H1 (cell line): ENCODE data around the gene NR5A1. TPM values are rescaled to one million over a fixed set of nuclear protein-coding genes. Genes with fewer than 3 reads are reported as not detected.

Source experiments
- CTCF ChIA-PET: fragments of 300-600 bp; sonication (Branson Sonifier 250); formaldehyde crosslinking; loops from one replicate; lab custom pipeline; 2021; ENCODE audit not compliant: partially characterized antibody; lab: Charles Lee
- POLR2A ChIA-PET: fragments of 300-600 bp; sonication (Branson Sonifier 250); formaldehyde crosslinking; loops from one replicate; lab custom pipeline; 2021; ENCODE audit warnings: inconsistent platforms; ENCODE audit not compliant: partially characterized antibody; lab: Charles Lee
- DNase-seq, 2 experiments: peaks; one replicate each; pipeline versions ENCODE4 v3.0.0 to v3.0.0-alpha.2; 2010 to 2022; ENCODE audit warnings: low spot score in 2 of 2, low read depth in 1 of 2, mixed read lengths in 1 of 2
- FAIRE-seq: peaks from 2 replicates; lab custom pipeline; 2011; peaks lifted over from hg19 to GRCh38; lab: Jason Lieb, UNC
- H2AFZ ChIP-seq: 2 replicates; pipeline ENCODE4 v1.8.1; 2012; ENCODE audit warnings: low read length, inconsistent platforms
- H2AK5ac ChIP-seq: 2 replicates; pipeline ENCODE4 v1.6.1; 2013; ENCODE audit warnings: low read depth, low read length
- H2BK120ac ChIP-seq: replicated peaks from 2 replicates; pipeline ENCODE3; 2013; ENCODE audit warnings: low read depth, low read length, inconsistent platforms
- H2BK12ac ChIP-seq: 2 replicates; pipeline ENCODE4 v1.6.1; 2013; ENCODE audit warnings: low read depth, low read length
- H2BK15ac ChIP-seq: 2 replicates; pipeline ENCODE4 v1.6.1; 2013; ENCODE audit warnings: low read length
- H2BK20ac ChIP-seq: 2 replicates; pipeline ENCODE4 v1.6.1; 2013; ENCODE audit warnings: low read length
- H2BK5ac ChIP-seq: 2 replicates; pipeline ENCODE4 v1.6.1; 2013; ENCODE audit warnings: low read depth, low read length
- H3K14ac ChIP-seq: 2 replicates; pipeline ENCODE4 v1.6.1; 2013; ENCODE audit warnings: inconsistent platforms; ENCODE audit not compliant: insufficient read length
- H3K18ac ChIP-seq: 2 replicates; pipeline ENCODE4 v1.6.1; 2013; ENCODE audit warnings: low read length; ENCODE audit errors: extremely low read depth
- H3K23ac ChIP-seq: 2 replicates; pipeline ENCODE4 v1.6.1; 2013; ENCODE audit warnings: inconsistent platforms; ENCODE audit not compliant: insufficient read length
- H3K23me2 ChIP-seq: 2 replicates; pipeline ENCODE4 v1.6.1; 2013; ENCODE audit warnings: low read depth, low read length
- H3K27ac ChIP-seq: 2 replicates; pipeline ENCODE4 v1.6.1; 2011; ENCODE audit warnings: low read depth, low read length, inconsistent platforms
- H3K27me3 ChIP-seq, 4 experiments: replicated peaks in 1 of 4; 1 replicate in 1 of 4; 2 replicates in 3 of 4; pipeline versions ENCODE4 v1.6.1 to v1.8.1; 2011 to 2013; ENCODE audit warnings: low read length in 3 of 4, mild to moderate bottlenecking in 3 of 4, inconsistent platforms in 2 of 4, mixed read lengths in 2 of 4, moderate library complexity in 1 of 4; ENCODE audit not compliant: control insufficient read depth in 3 of 4, insufficient read depth in 3 of 4; ENCODE audit errors: extremely low read depth in 1 of 4
- H3K36me3 ChIP-seq, 4 experiments: 2 replicates each; pipeline versions ENCODE4 v1.6.1 to v1.8.1; 2011 to 2013; ENCODE audit warnings: mild to moderate bottlenecking in 4 of 4, low read length in 3 of 4, moderate library complexity in 2 of 4, control low read depth in 1 of 4, inconsistent platforms in 1 of 4; ENCODE audit not compliant: insufficient read depth in 4 of 4, control insufficient read depth in 2 of 4
- H3K4ac ChIP-seq: replicated peaks from 2 replicates; pipeline ENCODE3; 2013; ENCODE audit warnings: low read length, low read depth, mixed read lengths, inconsistent platforms; ENCODE audit not compliant: insufficient read length
- H3K4me1 ChIP-seq, 4 experiments: replicated peaks in 1 of 4; 1 replicate in 1 of 4; 2 replicates in 3 of 4; pipeline versions ENCODE4 v1.6.1 to v1.8.1; 2011 to 2013; ENCODE audit warnings: low read length in 3 of 4, inconsistent platforms in 2 of 4, mixed read lengths in 1 of 4; ENCODE audit not compliant: insufficient read depth in 4 of 4, control insufficient read depth in 3 of 4
- H3K4me2 ChIP-seq, 2 experiments: 2 replicates each; pipeline versions ENCODE4 v1.6.1 to v1.8.1; 2011 to 2013; ENCODE audit warnings: low read depth in 2 of 2, low read length in 2 of 2, control low read depth in 1 of 2, inconsistent platforms in 1 of 2, mild to moderate bottlenecking in 1 of 2; ENCODE audit not compliant: insufficient read depth in 1 of 2
- H3K4me3 ChIP-seq, 4 experiments: fragments of 200-600, 300-600 bp in 1 of 4; sonication (generic), shearing (Covaris generic), sonication (Bioruptor Twin) in 1 of 4; 2 replicates each; pipeline versions ENCODE4 v1.5.1 to v1.8.1; 2011 to 2016; ENCODE audit warnings: low read length in 4 of 4, low read depth in 3 of 4, control low read depth in 2 of 4, inconsistent platforms in 2 of 4, mild to moderate bottlenecking in 2 of 4, mixed read lengths in 1 of 4, moderate library complexity in 1 of 4; ENCODE audit not compliant: insufficient read depth in 2 of 4; ENCODE audit errors: extremely low read depth in 1 of 4
- H3K56ac ChIP-seq: replicated peaks from 2 replicates; pipeline ENCODE3; 2013; ENCODE audit warnings: low read depth, mild to moderate bottlenecking, mixed read lengths, low read length, inconsistent platforms; ENCODE audit not compliant: insufficient read length
- H3K79me1 ChIP-seq: 2 replicates; pipeline ENCODE4 v1.6.1; 2013; ENCODE audit warnings: low read depth, low read length, control low read depth
- H3K79me2 ChIP-seq, 2 experiments: 2 replicates each; pipeline versions ENCODE4 v1.6.1 to v1.8.1; 2012 to 2013; ENCODE audit warnings: low read length in 2 of 2, mild to moderate bottlenecking in 2 of 2, inconsistent platforms in 1 of 2; ENCODE audit not compliant: insufficient read depth in 2 of 2, control insufficient read depth in 1 of 2
- H3K9ac ChIP-seq, 4 experiments: replicated peaks in 1 of 4; 1 replicate in 1 of 4; 2 replicates in 3 of 4; pipeline versions ENCODE4 v1.6.1 to v1.8.1; 2011 to 2013; ENCODE audit warnings: low read depth in 3 of 4, low read length in 3 of 4, control low read depth in 2 of 4, mild to moderate bottlenecking in 2 of 4, moderate library complexity in 2 of 4, inconsistent platforms in 1 of 4; ENCODE audit errors: extremely low read depth in 1 of 4
- H3K9me3 ChIP-seq, 2 experiments: 2 replicates each; pipeline versions ENCODE4 v1.6.1 to v1.8.1; 2012 to 2013; ENCODE audit warnings: mild to moderate bottlenecking in 2 of 2, moderate library complexity in 2 of 2, control low read depth in 1 of 2, inconsistent platforms in 1 of 2, low read depth in 1 of 2, low read length in 1 of 2, mixed read lengths in 1 of 2; ENCODE audit not compliant: insufficient read depth in 2 of 2
- H4K20me1 ChIP-seq, 2 experiments: replicated peaks in 1 of 2; 2 replicates each; pipeline versions ENCODE3 to v1.8.1; 2011 to 2013; ENCODE audit warnings: inconsistent platforms in 2 of 2, low read length in 2 of 2, mild to moderate bottlenecking in 1 of 2; ENCODE audit not compliant: insufficient read depth in 2 of 2, control insufficient read depth in 1 of 2
- H4K5ac ChIP-seq: 2 replicates; pipeline ENCODE4 v1.6.1; 2013; ENCODE audit warnings: low read length, low read depth, mixed read lengths, inconsistent platforms; ENCODE audit not compliant: insufficient read length
- H4K8ac ChIP-seq: 2 replicates; pipeline ENCODE4 v1.8.0; 2013; ENCODE audit warnings: mild to moderate bottlenecking, moderate library complexity, low read length, inconsistent platforms; ENCODE audit not compliant: insufficient read depth; ENCODE audit errors: extremely low read depth
- H4K91ac ChIP-seq: replicated peaks from 2 replicates; pipeline ENCODE3; 2013; ENCODE audit warnings: low read length, mixed read lengths, inconsistent platforms; ENCODE audit not compliant: insufficient read length
- BCL11A ChIP-seq, 2 experiments: IDR thresholded peaks; one replicate each; pipeline ENCODE4 v1.6.1; 2011; ENCODE audit warnings: low read depth in 2 of 2, low read length in 2 of 2, mild to moderate bottlenecking in 2 of 2
- CBX5 ChIP-seq: fragments of 300-800, 300-1000 bp; sonication (generic); IDR thresholded peaks from 2 replicates; pipeline ENCODE4 v1.7.1; 2016; ENCODE audit warnings: antibody characterized with exemption, low read length, low read depth
- E2F6 ChIP-seq: IDR thresholded peaks from 2 replicates; pipeline ENCODE4 v1.6.1; 2012; ENCODE audit warnings: inconsistent platforms
- EGR1 ChIP-seq: IDR thresholded peaks from 2 replicates; pipeline ENCODE4 v1.6.1; 2011; ENCODE audit warnings: low read depth, low read length, borderline replicate concordance
- PHF8 ChIP-seq: fragments of 200-600 bp; sonication (generic); conservative IDR thresholded peaks from 2 replicates; pipeline ENCODE4 v1.7.1; 2012; ENCODE audit warnings: low read depth, mild to moderate bottlenecking, inconsistent platforms, low read length, moderate library complexity
- RAD21 ChIP-seq, 2 experiments: IDR thresholded peaks in 1 of 2; conservative IDR thresholded peaks in 1 of 2; 2 replicates each; pipeline ENCODE4 v1.6.1; 2011; ENCODE audit warnings: low read depth in 2 of 2, low read length in 2 of 2, improper control_type of control experiment in 1 of 2, inconsistent platforms in 1 of 2, mild to moderate bottlenecking in 1 of 2, moderate library complexity in 1 of 2
- SAP30 ChIP-seq: fragments of 300-600 bp; sonication (generic); IDR thresholded peaks from 2 replicates; pipeline ENCODE4 v1.7.1; 2012; ENCODE audit warnings: low read length, moderate library complexity, mild to moderate bottlenecking, inconsistent platforms; ENCODE audit not compliant: insufficient read depth, insufficient replicate concordance
- SIRT6 ChIP-seq: IDR thresholded peaks from one replicate; pipeline ENCODE4 v1.7.1; 2012; ENCODE audit warnings: low read length, inconsistent platforms
- SIX5 ChIP-seq: IDR thresholded peaks from 2 replicates; pipeline ENCODE4 v1.6.1; 2011; ENCODE audit warnings: mild to moderate bottlenecking, low read depth, low read length
- SP4 ChIP-seq: IDR thresholded peaks from 2 replicates; pipeline ENCODE4 v1.6.1; 2012; ENCODE audit warnings: low read length, inconsistent platforms
- SUZ12 ChIP-seq: fragments of 200-600 bp; sonication (generic); IDR thresholded peaks from 2 replicates; pipeline ENCODE4 v1.6.1; 2012; ENCODE audit warnings: mild to moderate bottlenecking, inconsistent platforms, low read length, moderate library complexity, mixed read lengths
- USF2 ChIP-seq: IDR thresholded peaks from 2 replicates; pipeline ENCODE4 v1.6.1; 2011; ENCODE audit warnings: low read length, improper control_type of control experiment
- WGBS, 2 experiments: shearing (Covaris generic) in 1 of 2; methylation state at CpG; one replicate each; pipeline versions ENCODE4 v1.1.6 to v1.1.7; 2013 to 2015; ENCODE audit warnings: low lambda C conversion rate in 2 of 2, mixed read lengths in 2 of 2, inconsistent platforms in 1 of 2, low coverage in 1 of 2, missing lambda C conversion rate in 1 of 2; ENCODE audit not compliant: insufficient replicate concordance in 2 of 2, insufficient coverage in 1 of 2, insufficient read length in 1 of 2; ENCODE audit errors: extremely low coverage in 1 of 2, missing lambda C conversion rate in 1 of 2; 5-methylcytosine and 5-hydroxymethylcytosine counted together
- polyA plus RNA-seq, 7 experiments: library from polyadenylated mRNA; depleted of rRNA in 3 of 7; stranded (reverse) in 5 of 7; unstranded in 2 of 7; fragments of >200 nt in 5 of 7; fragments of 200-250 nt in 2 of 7; gene quantifications; 1 replicate in 5 of 7; 2 replicates in 1 of 7; 4 replicates in 1 of 7; pipeline versions ENCODE4 v1.2.1 to v1.2.3, GENCODE V29; 2011 to 2013; ENCODE audit warnings: missing spikeins in 2 of 7, mixed read lengths in 2 of 7
- total RNA-seq: library from RNA; stranded (reverse); fragmentation: NEBNext Ultra II Directional; extraction: Animal tissue kit (Norgen Biotek cat#: 25700); gene quantifications from 2 replicates; pipeline ENCODE4 v1.2.1, GENCODE V29; 2021

Gene NR5A1
- total and polyA plus RNA-seq, 2 of the 8 experiments (the other 6 are each of a cell fraction or from before 2014, with no cell fraction given) = 0.29 to 0.58 TPM

- Histone ChIP-seq H4K8ac (no peak overlapping the region), H3K36me3 (peaks cover 11 to 37% (median 30%) of the 10 kb centered on the region in 4 experiments), H2BK5ac (no peak overlapping the region), H3K18ac (no peak overlapping the region), H3K23me2 (no peaks in the 10 kb centered on the region), H3K23ac (no peak overlapping the region), H3K79me1 (no peaks in the 10 kb centered on the region), H3K9me3 (no peaks in the 10 kb centered on the region), H4K91ac (no peak overlapping the region), H4K20me1 (peaks cover 0 to 2% of the 10 kb centered on the region in 2 experiments), H2AFZ (no peak overlapping the region), H2BK12ac (no peak overlapping the region), H2BK20ac (no peak overlapping the region), H3K79me2 (no peaks in the 10 kb centered on the region), H3K56ac (no peak overlapping the region), H3K27ac (no peak overlapping the region), H2AK5ac (no peak overlapping the region), H3K4ac (no peak overlapping the region), H3K4me2 (no peak overlapping the region), H3K27me3 (no peaks in the 10 kb centered on the region), H3K9ac (no peak overlapping the region), H2BK15ac (no peak overlapping the region), H3K14ac (no peak overlapping the region), H3K4me3 (no peak overlapping the region), H2BK120ac (no peak overlapping the region), H4K5ac (no peak overlapping the region), H3K4me1 (no peaks in the 10 kb centered on the region)
- no peak for FAIRE-seq
- POLR2A ChIA-PET = no interaction called here
- WGBS, 2 experiments = 95% methylated on average over 2 of the region's 2 CpGs; no CpG with 5 or more reads in 1 of the 2 experiments
- DNase-seq = no peak
- CTCF ChIA-PET = interaction anchor here (0.8 to 1.0 kb wide), 3 partner anchors 21 to 85 kb away, joined by 3 to 4 read pairs (median 3); no protein-coding TSS in a partner anchor
- TF ChIP-seq E2F6 (no peak), USF2 (no peak), SIX5 (no peak), CBX5 (no peak), SIRT6 (no peak), SUZ12 (no peak), SP4 (no peak), BCL11A (IDR thresholded peaks at IDR 0.05; ENCODE audit: low read depth in 2 of 2, low read length in 2 of 2) (no peak), EGR1 (no peak), RAD21 (IDR thresholded peaks at IDR 0.05 in 1 of 2, conservative IDR thresholded peaks at IDR 0.05 in 1 of 2; ENCODE audit: low read depth in 2 of 2, low read length in 2 of 2) (no peak), SAP30 (no peak), PHF8 (no peak)
These were observed 23.9 kb upstream of the NR5A1 start for GRCh38 chr9:124531115-124531514.
